GM18858 (cell line): ENCODE results near the gene ABCA7.

Experiments used
- ATAC-seq: cut with Tn5 transposase; IDR thresholded peaks from one replicate; pipeline ENCODE4 v1.9.1; 2021; ENCODE audit not compliant: unreplicated experiment

Gene ABCA7

GRCh38 chr19:1053176-1054101 is 13.5 kb downstream of the ABCA7 start:
- no peak for ATAC-seq

- ATAC-seq: no peak
Observed at GRCh38 chr19:1054102-1055027, 14.5 kb downstream of the ABCA7 start.

GRCh38 chr19:1055028-1055425 is 15.1 kb downstream of the ABCA7 start:
- ATAC-seq: no peak

GRCh38 chr19:1055886-1056620 is 16.1 kb downstream of the ABCA7 start:
- no peak for ATAC-seq

- no peak for ATAC-seq
Observed at GRCh38 chr19:1057176-1057855, 17.4 kb downstream of the ABCA7 start.

GRCh38 chr19:1058112-1058511 is 18.2 kb downstream of the ABCA7 start:
- ATAC-seq: no peak

GRCh38 chr19:1060689-1061088 is 20.8 kb downstream of the ABCA7 start:
- no peak for ATAC-seq

GRCh38 chr19:1061987-1062386 is 22.1 kb downstream of the ABCA7 start:
- no peak for ATAC-seq

- no peak for ATAC-seq
Observed at GRCh38 chr19:1062387-1063029, 22.6 kb downstream of the ABCA7 start.

GRCh38 chr19:1063030-1063908 is 23.4 kb downstream of the ABCA7 start:
- no peak for ATAC-seq

GRCh38 chr19:1063909-1064660 is 24.2 kb downstream of the ABCA7 start:
- no peak for ATAC-seq

GRCh38 chr19:1064661-1065605 is 25.0 kb downstream of the ABCA7 start:
- no peak for ATAC-seq

- no peak for ATAC-seq
Observed at GRCh38 chr19:1065606-1066109, 25.8 kb downstream of the ABCA7 start.

GRCh38 chr19:1066251-1066747 is 26.4 kb downstream of the ABCA7 start:
- ATAC-seq: no peak

GRCh38 chr19:1066748-1067340 is 26.9 kb downstream of the ABCA7 start, which contains the start of gene ARHGAP45:
ARHGAP45 (plus strand) TSS chr19:1067167; CDS start chr19:1067406, 239 bp downstream.
- ATAC-seq: no peak

- ATAC-seq: no peak
Observed at GRCh38 chr19:1067341-1067957, 27.5 kb downstream of the ABCA7 start.
